Activated CD4-positive, alpha-beta T cell treated with anti-CD3 and anti-CD28 coated beads, Interleukin-2, Interleukin-4, amounts not matched to agents 100 ng/mL and 50 ng/mL, durations not matched to agents 16 hours and 8 hours (primary cell): Measurements from ENCODE around the gene NSD1.
"Not testable (repeated sequence)": the region's sequence is repeated elsewhere in the genome, so short reads cannot be mapped to it uniquely, and the experiment has no call there.

Source experiments
- DNase-seq: peaks from one replicate; pipeline ENCODE4 v3.0.0-alpha.2; 2020; ENCODE audit warnings: low spot score

NSD1 gene

DNA sequence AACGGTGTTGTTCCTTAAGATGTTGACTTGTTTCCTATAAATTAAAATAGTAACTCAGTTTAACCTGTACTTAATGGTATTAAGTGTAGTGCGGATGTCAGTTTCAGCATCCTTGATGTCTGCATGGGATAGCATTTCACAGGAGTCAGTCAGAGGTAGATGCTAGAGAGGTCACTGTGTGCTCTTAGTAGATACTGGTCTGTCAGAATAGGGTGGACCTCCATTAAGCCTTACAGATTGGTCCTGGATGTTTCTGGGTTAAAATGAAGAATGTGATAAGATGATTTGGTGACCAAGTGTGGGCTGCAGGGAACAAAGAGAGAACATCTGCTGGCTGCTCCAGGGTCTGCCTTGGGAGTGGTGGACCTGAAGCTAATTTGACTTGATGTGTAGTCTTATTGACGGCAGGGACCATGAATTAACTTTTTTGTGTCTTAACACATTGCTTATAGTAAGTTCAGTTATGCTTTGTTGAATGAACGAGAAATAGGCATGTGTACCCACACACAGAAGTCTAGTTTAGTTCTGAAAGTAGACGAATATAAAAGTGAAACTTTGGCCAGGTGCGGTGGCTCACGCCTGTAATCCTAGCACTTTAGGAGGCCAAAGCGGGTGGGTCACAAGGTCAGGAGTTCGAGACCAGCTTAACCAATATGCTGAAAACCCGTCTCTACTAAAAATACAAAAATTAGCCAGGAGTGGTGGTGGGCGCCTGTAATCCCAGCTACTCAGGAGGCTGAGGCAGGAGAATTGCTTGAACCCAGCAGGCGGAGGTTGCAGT is 157.4 kb downstream of the NSD1 start:
- DNase-seq: no peak

DNA sequence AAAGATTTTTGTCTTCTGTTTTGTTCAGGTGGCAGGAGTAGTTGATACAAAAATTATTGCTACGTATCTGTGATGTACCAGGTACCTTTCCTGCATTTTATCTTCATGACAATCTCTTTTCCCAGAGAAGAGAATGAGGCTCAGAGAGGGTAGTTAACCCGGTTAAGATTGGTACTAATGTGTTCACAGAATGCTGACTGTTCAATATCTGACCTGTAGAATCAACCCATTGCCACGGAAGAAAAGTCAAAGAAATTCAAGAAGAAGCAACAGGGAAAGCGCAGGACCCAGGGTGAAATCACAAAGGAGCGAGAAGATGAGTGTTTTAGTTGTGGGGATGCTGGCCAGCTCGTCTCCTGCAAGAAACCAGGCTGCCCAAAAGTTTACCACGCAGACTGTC is 158.2 kb downstream of the NSD1 start:
- DNase-seq: no peak

DNA sequence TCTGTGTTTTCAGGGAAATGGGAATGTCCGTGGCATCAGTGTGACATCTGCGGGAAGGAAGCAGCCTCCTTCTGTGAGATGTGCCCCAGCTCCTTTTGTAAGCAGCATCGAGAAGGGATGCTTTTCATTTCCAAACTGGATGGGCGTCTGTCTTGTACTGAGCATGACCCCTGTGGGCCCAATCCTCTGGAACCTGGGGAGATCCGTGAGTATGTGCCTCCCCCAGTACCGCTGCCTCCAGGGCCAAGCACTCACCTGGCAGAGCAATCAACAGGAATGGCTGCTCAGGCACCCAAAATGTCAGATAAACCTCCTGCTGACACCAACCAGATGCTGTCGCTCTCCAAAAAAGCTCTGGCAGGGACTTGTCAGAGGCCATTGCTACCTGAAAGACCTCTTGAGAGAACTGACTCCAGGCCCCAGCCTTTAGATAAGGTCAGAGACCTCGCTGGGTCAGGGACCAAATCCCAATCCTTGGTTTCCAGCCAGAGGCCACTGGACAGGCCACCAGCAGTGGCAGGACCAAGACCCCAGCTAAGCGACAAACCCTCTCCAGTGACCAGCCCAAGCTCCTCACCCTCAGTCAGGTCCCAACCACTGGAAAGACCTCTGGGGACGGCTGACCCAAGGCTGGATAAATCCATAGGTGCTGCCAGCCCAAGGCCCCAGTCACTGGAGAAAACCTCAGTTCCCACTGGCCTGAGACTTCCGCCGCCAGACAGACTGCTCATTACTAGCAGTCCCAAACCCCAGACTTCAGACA is 160.4 kb downstream of the NSD1 start:
- no peak for DNase-seq

DNA sequence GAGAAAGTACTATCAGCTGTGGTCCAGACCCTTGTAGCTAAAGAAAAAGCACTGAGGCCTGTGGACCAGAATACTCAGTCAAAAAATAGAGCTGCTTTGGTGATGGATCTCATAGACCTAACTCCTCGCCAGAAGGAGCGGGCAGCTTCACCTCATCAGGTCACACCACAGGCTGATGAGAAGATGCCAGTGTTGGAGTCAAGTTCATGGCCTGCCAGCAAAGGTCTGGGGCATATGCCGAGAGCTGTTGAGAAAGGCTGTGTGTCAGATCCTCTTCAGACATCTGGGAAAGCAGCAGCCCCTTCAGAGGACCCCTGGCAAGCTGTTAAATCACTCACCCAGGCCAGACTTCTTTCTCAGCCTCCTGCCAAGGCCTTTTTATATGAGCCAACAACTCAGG is 161.1 kb downstream of the NSD1 start:
- DNase-seq: no peak

DNA sequence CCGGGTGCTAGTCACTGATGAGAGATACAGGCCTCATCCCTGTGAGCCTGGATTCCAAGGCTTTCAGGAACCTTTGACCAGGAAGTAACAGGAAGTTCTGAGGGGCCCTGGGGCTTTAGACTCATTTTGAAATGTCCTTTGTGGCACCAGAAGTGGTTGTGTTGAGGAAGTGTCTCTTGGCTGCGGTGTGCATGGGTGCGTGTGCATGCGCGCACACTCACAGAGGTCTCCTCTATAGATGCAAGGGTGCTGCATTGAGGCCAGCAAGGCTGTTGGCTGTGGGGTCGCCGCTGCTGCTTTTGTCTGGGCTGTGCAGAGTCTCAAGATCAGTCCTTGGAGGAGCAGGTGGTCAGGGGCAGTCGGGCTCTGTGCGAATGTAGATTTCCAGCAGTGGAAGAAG is 162.4 kb downstream of the NSD1 start:
- DNase-seq: no peak

DNA sequence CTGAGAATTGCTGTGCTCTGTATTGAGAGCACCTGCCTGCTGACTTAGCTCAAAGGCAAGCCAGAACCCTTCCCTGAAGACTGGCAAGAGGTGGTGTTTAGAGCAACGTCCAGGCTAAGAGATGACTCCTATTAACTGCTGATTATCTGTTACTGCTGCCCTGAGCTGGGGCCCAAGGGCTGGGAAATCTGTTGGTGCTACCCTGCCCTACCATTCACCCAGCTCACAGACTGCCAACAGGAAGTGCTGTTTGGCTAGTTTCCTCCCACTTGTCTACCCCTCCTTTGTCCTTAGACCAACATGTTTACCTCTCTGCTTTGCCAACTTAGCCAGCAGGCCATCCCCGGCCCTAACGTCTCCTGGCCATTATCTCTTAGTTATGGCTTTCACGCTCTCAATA is 163.0 kb downstream of the NSD1 start:
- no peak for DNase-seq

DNA sequence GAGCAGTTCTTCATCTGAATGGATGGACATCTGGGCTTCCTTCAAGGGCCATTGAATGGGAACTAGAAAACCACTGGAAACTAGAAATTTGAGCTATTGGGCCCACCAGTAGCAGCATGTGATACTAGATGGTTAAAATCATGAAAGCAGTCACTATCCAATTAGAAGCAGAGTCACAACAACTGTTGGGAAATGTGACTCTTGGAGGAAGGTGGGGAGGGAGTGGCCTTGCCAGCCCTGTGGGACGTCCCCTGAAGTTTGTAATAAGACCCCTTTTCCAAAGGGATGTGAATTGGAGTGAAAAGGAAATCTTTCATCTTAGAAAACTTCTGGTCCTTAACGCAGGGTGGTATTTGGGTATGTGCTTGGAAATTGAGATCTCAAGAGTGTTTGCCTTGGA is 164.3 kb downstream of the NSD1 start:
- DNase-seq: no peak

DNA sequence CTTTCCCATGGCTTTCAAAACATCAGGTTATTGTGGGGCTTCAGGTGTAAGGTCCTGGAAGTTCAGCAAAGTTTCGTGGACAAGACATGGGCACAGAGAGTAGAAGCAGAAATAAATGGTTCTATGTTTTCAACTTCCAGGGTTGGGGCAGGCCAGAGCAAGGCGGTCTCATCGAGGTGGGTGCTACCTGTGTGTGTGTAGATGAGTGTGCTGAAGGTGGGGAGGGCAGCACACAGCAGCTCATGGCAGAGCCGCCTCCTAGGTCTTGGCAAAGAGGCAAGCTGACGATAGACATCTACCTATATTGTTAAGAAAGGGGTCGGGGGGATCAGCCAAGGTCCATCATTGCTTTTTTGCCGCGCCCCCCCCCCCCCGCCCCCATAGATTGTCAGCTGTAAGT is 166.1 kb downstream of the NSD1 start:
- no peak for DNase-seq

DNA sequence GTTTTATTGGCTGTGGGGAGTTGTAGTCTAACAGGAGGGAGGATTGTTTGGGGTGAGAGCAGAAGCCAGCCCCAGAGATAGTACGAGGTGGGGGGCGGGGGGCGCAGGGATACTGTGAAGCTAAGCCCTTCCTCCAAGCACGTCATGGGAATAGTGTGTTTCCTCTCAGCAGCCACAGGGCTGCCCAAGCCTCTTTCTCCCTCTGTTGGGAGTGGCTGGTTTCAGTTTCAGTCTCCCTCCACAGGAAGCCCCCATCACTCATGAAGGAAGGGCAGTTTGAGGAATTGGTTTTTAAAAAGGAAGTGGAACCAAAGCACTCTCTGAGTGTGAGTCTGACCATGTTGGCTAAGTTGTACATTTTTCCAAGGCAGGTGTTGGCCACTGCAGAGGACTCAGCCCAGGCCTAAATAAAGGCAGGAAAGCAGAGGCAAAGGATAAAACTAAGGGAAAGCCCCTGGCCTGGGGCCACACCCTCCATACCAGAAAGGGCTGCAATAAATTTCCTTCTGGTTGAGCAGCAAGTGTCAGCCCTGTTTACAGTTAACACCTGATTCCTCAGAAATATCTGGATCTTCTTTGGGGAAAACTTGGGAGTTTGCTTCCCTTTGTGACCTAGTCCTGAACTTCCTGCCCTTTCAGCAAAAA is 166.8 kb downstream of the NSD1 start:
- DNase-seq: peak; percentile 67

DNA sequence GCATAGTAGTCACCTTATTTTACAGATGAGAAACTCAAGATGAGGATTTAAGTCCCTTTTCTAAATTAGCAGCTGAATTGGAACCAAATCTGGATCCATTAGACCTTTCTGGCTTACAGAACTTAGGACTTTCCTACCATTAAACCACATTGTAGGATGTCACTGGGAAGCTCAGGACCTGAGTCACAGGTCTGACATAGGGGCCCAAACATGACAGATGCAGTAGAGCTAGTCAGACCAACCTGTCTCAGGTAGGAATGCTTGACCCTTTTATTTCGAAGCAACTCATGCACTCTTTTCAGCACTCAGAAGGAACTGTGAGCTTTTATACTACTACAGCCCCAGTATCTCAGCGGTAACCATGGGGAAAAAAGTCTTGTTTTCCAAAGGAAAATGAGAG is 167.4 kb downstream of the NSD1 start:
- DNase-seq: no peak

DNA sequence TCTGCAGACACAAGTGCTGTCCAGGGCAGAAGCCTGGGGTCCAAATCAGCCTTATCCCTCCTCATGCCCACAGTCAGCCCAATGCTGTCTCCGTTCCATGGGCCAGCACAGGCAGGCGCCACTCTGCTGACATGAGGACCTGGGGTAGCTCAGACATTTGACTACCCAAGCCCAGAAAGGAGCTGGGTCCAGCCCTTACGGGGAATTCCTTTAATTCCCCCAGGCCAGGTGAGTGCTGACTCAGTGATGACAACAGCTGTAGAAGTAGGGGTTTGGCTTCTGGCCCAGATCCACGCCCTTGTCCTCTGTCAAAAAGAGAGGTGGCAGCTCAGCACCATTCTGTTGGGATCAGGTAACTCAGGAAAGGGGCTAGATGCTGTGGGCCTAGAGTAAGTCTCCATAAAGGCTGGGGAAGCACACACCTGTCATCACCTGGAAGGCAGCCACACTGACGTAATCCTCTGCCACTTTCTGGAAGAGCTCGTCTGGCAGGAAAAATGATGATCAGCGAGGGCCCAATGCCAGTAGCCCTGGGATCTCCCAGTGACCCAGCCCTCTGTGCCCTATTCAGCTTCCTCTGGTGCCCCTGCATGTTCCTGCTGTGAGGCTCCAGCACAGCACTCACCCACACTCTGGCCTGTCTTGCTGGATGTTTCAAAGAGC is 168.1 kb downstream of the NSD1 start:
- no peak for DNase-seq

DNA sequence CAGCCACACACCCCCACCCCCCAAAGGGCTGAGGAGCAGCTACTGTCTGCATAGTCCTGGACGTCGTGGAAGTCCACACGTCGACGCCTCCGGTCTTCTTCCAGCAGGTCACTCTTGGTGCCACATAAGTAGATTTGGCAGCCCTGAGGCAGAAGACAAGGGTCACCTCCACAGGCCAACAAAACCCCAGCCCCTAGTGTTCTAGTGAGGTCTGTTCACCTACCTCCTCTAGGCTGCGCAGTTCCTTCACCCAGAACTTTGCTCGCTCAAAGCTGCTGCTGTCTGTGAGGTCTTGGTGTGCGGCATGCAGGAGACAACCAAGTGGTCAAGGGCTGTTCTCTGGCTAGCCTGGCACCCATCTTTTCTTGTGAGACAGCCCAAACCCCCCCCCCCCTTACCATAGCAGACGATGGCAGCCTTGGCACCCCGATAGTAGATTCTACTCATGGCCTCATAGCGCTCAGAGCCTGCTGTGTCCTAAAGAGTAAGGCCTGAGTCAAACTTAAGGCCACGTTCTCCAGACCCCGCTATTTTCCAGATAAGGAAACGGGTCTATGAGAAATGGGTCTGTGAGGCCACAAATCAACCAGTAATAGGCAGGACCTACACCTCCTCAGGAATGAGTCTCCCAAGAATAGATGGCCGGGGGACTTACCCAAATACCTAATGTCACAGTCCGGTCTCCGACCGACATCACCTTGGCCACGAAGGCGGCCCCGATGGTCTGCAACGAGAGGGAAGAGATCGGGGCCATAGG is 169.0 kb downstream of the NSD1 start:
- no peak for DNase-seq

DNA sequence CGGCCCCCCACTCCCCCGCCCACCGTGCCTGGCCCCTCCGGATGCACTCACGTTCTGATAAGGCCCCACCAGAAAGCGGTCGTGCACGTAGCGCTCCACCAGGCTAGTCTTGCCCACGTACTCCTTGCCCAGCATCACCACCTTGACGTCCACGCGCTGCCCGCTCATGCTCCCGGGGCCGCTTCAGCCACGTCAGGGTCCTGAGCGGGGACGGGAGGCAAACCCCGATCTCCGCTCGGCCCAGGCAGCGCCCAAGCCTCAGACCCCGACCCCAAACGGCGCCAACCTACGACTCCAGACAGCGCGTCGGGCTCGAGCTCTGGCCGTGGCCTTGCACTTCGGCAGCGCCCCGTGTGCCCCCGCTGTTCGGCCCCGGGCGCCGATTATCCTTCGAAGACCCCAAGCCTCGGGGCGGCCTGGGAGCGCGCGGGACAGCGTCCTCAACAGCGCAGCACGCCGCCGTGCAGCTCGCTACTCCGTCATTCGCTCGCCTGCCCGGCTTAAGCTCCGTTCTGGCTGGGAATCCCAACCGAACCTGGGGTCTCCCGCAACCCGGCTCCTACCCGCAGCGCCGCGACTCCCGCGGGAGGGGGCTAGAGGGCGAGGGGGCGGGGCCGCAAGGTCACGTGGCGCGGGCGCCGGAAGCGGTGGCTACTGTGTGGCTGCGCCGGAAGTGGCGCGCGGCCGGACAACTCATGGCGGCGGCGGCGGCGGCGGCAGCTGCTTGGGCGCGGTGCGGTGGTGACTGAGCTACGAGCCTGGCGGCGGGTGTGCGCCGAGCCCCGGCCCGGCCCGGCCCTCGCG is 169.8 kb downstream of the NSD1 start, which contains the start of the genes PRELID1 and RAB24:
PRELID1 (plus strand) TSS at position 679 of the 804 bp plus-strand sequence. CDS start 187 bp downstream, outside the sequence.
RAB24 (minus strand) TSS at position 599 of the 804 bp plus-strand sequence; CDS start at position 168, 431 bp downstream.
- peak; percentile 89 for DNase-seq

DNA sequence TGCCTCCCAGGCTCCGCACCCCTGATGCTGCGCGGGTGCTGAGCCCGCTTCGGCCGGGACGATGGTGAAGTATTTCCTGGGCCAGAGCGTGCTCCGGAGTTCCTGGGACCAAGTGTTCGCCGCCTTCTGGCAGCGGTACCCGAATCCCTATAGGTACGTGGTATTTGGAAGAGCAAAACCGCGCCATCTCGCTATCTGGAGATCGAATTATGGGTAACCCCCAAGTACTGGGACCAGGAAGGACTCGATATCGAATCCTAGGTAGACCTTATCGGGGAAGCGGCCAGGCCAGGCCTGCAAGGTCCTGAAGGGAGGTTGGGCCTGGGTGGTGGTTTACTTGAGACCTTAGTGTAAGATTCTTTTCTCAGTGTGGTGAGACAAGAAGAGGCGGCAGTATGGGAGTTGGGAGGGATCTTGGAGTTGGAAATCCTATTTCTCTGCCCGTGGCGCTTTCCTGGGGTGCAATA is 170.4 kb downstream of the NSD1 start:
- DNase-seq: no peak

DNA sequence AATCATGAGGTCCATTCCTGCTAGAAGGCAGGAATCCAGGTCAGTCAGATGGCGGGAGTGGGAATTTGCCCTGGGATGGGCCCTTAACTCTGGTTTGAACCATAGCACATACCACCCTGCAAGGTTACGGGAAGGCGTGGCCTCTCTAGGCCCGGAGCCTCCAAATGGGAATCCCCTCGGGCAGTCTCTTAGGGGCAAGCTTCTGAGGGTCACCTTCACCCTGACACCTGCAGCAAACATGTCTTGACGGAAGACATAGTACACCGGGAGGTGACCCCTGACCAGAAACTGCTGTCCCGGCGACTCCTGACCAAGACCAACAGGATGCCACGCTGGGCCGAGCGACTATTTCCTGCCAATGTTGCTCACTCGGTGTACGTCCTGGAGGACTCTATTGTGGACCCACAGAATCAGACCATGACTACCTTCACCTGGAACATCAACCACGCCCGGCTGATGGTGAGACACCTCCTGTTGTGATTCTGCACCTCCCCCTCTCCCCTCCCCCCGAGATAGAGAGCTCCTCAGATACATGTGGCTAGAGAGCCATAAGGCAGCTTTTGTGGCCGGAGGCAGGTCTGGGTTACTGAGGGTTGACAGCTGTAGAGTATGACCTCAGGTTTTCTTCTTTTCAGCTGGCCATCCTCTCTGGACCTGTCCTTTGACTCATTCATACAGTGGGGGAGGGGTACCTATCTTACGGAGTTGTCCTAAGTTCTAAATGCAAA is 171.0 kb downstream of the NSD1 start:
- no peak for DNase-seq

DNA sequence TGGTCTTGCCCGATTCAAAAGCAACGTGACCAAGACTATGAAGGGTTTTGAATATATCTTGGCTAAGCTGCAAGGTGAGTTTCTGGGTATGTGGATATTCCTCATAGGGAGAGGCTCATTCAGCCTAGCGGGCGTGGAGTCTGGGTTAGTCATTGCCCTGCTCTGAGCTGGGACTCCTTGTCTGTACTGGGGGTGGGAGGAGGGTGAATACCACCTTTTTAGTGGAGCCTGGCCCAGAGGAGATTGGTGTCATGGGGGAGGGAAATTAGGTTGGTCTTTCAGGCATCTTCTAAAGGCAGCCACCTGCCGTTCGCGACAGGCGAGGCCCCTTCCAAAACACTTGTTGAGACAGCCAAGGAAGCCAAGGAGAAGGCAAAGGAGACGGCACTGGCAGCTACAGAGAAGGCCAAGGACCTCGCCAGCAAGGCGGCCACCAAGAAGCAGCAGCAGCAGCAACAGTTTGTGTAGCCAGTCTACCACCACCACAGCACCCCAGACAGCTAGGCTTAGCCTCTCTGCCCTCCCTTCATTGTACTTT is 172.6 kb downstream of the NSD1 start:
- not testable (repeated sequence) for DNase-seq

DNA sequence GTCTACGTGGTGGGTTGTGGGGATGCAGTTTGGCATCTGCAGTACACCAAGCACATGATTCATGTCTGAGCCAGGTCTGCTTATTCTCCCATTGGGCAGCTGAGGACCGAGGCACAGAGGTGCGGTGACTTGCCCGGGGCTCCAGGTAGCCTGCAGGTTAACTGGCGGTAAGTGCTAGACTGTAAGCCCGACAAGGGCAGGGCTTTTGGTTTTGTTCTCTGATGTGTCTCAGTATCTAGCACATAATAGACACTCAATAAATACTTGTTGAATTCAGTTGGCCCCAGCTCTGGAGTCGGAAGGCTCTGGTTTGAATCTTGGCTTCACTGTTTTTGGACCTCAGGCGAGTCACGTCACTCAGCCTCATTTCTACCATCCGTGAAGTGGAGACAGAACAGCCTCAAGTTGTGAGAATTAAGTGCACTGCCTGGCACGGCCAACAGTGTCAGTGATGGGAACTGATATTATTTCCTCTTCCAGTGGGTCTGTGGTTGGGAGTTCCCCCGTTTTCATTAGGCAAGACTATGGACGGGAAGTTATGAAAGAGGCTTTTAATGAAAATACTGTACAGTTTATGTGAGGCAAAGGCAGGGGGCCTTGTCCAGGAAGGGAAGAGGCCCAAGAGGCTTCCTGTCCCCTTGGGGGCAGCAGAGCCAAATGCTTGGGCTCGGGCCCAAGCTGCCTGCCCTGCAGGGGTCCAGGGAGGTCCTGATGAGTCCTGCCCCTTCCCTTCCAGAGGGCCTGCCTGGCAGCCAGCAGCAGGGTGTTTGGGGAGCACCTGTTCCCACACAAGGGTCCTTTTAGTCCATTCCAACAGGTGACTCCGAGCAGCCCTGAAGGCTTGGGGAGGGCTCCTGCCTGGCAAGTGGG is 173.3 kb downstream of the NSD1 start:
- DNase-seq: no peak

DNA sequence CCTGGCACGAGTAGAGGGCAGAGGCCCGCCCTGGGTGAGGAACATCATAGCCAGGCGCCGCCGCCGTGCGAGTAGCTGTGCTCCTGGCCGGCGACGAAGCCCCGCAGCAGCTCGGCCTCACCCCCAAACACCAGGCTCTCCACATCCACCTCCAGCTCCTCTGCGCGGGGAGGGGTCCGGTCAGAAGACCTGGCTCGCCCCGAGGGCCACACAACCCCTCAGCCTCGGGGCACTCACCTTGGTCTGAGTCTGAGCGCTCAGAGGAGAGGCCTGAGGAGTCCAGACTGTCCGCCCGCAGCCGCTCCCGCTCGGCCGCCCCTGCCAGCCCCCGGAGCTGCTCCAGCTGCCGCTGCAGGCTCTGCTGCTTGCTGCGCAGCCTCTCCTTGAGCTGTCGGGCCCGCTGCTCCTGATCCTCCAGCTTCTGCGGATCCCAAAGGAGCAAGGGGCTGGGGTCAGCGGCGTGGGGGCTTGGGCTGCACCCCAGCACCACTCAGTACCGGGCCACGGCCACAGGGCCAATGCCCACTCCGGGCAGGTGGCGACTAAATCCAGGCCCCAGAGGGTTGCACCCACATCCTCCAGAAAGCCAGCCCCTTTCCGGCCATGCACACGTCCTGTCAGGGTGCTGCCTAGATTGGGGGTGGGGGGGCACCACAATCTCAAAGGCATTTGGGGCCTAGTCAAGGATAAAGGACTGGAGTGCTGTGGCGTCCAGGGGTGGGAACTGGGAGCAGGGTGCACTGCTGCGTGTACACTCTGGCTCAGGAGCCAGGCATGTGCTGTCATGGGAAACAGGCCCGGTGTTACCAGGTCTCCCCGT is 174.2 kb downstream of the NSD1 start:
- DNase-seq: no peak
